ENCODE measurements around the gene CCT5.

Gene CCT5

GRCh38 chr5:10262995-10263394 lies 12.9 kb downstream of the CCT5 start:
- peaks cover 12% of the 10 kb centered on the region; the same call in 1 of the 2 replicates for H3F3A ChIP-seq (ENCODE audit: insufficient read depth, low read length)
- no peak overlapping the region for H3K4me2 ChIP-seq (ENCODE audit: low read length)
- no peak overlapping the region for H2AFZ ChIP-seq (ENCODE audit: low read length)
- TF ChIP-seq EZH2 (IDR thresholded peaks at IDR 0.05; ENCODE audit: borderline replicate concordance, low read length) (no peak), CTCF (IDR thresholded peaks at IDR 0.05; ENCODE audit: low read length) (no peak)
- no peaks in the 10 kb centered on the region for H3K27me3 ChIP-seq (ENCODE audit: insufficient read depth, low read length)
- H3K9ac ChIP-seq (ENCODE audit: low read length) = no peak overlapping the region
- no peaks in the 10 kb centered on the region for H3K79me2 ChIP-seq (ENCODE audit: insufficient read depth, low read length)
- no peak overlapping the region for H3K27ac ChIP-seq (ENCODE audit: low read depth, low read length, poor library complexity, severe bottlenecking)
- H4K20me1 ChIP-seq (ENCODE audit: insufficient read depth, low read length) = no peaks in the 10 kb centered on the region
- no peaks in the 10 kb centered on the region for H3K9me2 ChIP-seq (ENCODE audit: low read depth, low read length)
- no peak overlapping the region for H3K4me3 ChIP-seq (ENCODE audit: low read depth, low read length, poor library complexity, severe bottlenecking)
- H3K4me1 ChIP-seq (ENCODE audit: insufficient read depth, low read length, severe bottlenecking) = no peaks in the 10 kb centered on the region
- H3K36me3 ChIP-seq (ENCODE audit: insufficient read depth, low read length) = peaks cover 84% of the 10 kb centered on the region
- H3K9me3 ChIP-seq (ENCODE audit: low read length) = no peaks in the 10 kb centered on the region

GRCh38 chr5:10264604-10265003 lies 14.5 kb downstream of the CCT5 start:
- peaks cover 68% of the 10 kb centered on the region for H3K36me3 ChIP-seq (ENCODE audit: insufficient read depth, low read length)
- H4K20me1 ChIP-seq (ENCODE audit: insufficient read depth, low read length) = no peaks in the 10 kb centered on the region
- H3K4me1 ChIP-seq (ENCODE audit: insufficient read depth, low read length, severe bottlenecking) = no peaks in the 10 kb centered on the region

GRCh38 chr5:10265245-10266109 lies 15.4 kb downstream of the CCT5 start:
- no peak overlapping the region for H2AFZ ChIP-seq (ENCODE audit: low read length)
- H3F3A ChIP-seq (ENCODE audit: insufficient read depth, low read length) = peaks cover 12% of the 10 kb centered on the region; the same call in 1 of the 2 replicates
- H3K79me2 ChIP-seq (ENCODE audit: insufficient read depth, low read length) = no peaks in the 10 kb centered on the region
- H3K4me3 ChIP-seq (ENCODE audit: low read depth, low read length, poor library complexity, severe bottlenecking) = no peak overlapping the region
- H4K20me1 ChIP-seq (ENCODE audit: insufficient read depth, low read length) = no peaks in the 10 kb centered on the region
- H3K9me3 ChIP-seq (ENCODE audit: low read length) = no peaks in the 10 kb centered on the region
- TF ChIP-seq CTCF (IDR thresholded peaks at IDR 0.05; ENCODE audit: low read length) = no peak
- no peak for TF ChIP-seq EZH2 (IDR thresholded peaks at IDR 0.05; ENCODE audit: borderline replicate concordance, low read length)
- no peaks in the 10 kb centered on the region for H3K9me2 ChIP-seq (ENCODE audit: low read depth, low read length)
- no peaks in the 10 kb centered on the region for H3K4me1 ChIP-seq (ENCODE audit: insufficient read depth, low read length, severe bottlenecking)
- H3K9ac ChIP-seq (ENCODE audit: low read length) = no peak overlapping the region
- no peak overlapping the region for H3K27ac ChIP-seq (ENCODE audit: low read depth, low read length, poor library complexity, severe bottlenecking)
- peaks cover 59% of the 10 kb centered on the region for H3K36me3 ChIP-seq (ENCODE audit: insufficient read depth, low read length)
- H3K27me3 ChIP-seq (ENCODE audit: insufficient read depth, low read length) = no peaks in the 10 kb centered on the region
- no peak overlapping the region for H3K4me2 ChIP-seq (ENCODE audit: low read length)

More at GRCh38 chr5:10264604-10265003, 14.5 kb downstream of the CCT5 start:
- no peak overlapping the region for H3K4me3 ChIP-seq (ENCODE audit: low read depth, low read length, poor library complexity, severe bottlenecking)
- H3K27me3 ChIP-seq (ENCODE audit: insufficient read depth, low read length) = no peaks in the 10 kb centered on the region
- H3K79me2 ChIP-seq (ENCODE audit: insufficient read depth, low read length) = no peaks in the 10 kb centered on the region
- no peak overlapping the region for H3K4me2 ChIP-seq (ENCODE audit: low read length)
- no peaks in the 10 kb centered on the region for H3K9me2 ChIP-seq (ENCODE audit: low read depth, low read length)
- no peak overlapping the region for H2AFZ ChIP-seq (ENCODE audit: low read length)
- H3K9me3 ChIP-seq (ENCODE audit: low read length) = no peaks in the 10 kb centered on the region
- TF ChIP-seq EZH2 (IDR thresholded peaks at IDR 0.05; ENCODE audit: borderline replicate concordance, low read length) (no peak), CTCF (IDR thresholded peaks at IDR 0.05; ENCODE audit: low read length) (no peak)
- no peak overlapping the region for H3K9ac ChIP-seq (ENCODE audit: low read length)
- H3F3A ChIP-seq (ENCODE audit: insufficient read depth, low read length) = peaks cover 12% of the 10 kb centered on the region; the same call in 1 of the 2 replicates
- no peak overlapping the region for H3K27ac ChIP-seq (ENCODE audit: low read depth, low read length, poor library complexity, severe bottlenecking)

Data from OCI-LY1 (cell line).